ENCODE data around the gene PCNX2.

Gene PCNX2

DNA sequence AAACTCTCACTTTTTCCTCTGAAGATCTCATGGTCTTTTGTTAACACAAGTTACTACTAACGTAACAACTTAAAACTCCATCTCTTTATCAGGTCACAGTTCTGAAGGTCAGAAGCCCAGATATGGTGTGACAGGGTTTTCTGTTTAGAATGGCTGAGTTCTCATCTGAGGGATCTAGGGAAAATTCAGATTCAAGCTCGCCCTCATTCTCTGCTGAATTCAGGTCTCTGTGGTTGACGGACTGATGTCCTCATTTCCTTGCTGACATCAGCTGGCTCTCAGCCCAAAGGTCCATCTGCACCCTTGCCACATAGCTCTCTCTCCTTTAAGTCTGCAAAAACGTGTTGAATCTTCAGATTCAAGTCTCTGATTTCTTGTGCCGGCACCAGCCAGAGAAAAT, 351.2 kb downstream of the PCNX2 start:
- no peak for TF ChIP-seq ZNF274 (IDR thresholded peaks at IDR 0.05; ENCODE audit: low read depth, low read length)
- H3K4me3 ChIP-seq (ENCODE audit: low read length): no peak overlapping the region

DNA sequence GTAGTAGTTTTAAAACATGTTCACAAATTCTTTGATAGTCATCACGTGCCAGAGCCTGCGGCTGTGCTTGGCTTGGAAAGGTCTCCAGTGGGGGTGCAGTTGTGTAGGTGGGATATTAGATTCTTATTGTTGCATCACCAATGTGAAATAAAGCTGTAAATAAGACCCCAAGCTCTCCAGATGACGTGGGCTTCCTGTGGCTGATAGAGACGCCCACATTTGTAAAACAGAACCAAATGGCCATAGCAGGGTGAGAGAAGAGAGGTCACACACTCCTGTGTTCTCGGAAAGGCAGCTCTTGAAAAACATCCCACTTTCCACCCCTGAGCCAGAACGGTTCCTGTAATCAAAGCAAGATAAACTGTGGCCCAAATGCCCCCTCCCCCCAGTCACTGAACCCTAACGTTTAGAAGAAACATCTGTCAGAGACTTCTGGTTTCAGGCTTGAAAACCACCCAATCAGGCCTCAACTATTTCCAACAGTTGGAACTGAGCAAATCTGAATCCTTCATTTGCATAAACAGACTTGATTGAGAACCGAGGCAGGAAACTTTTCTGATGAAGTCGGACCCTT, 351.8 kb downstream of the PCNX2 start:
- TF ChIP-seq ZNF274 (IDR thresholded peaks at IDR 0.05; ENCODE audit: low read depth, low read length): no peak
- H3K4me3 ChIP-seq (ENCODE audit: low read length): no peak overlapping the region

DNA sequence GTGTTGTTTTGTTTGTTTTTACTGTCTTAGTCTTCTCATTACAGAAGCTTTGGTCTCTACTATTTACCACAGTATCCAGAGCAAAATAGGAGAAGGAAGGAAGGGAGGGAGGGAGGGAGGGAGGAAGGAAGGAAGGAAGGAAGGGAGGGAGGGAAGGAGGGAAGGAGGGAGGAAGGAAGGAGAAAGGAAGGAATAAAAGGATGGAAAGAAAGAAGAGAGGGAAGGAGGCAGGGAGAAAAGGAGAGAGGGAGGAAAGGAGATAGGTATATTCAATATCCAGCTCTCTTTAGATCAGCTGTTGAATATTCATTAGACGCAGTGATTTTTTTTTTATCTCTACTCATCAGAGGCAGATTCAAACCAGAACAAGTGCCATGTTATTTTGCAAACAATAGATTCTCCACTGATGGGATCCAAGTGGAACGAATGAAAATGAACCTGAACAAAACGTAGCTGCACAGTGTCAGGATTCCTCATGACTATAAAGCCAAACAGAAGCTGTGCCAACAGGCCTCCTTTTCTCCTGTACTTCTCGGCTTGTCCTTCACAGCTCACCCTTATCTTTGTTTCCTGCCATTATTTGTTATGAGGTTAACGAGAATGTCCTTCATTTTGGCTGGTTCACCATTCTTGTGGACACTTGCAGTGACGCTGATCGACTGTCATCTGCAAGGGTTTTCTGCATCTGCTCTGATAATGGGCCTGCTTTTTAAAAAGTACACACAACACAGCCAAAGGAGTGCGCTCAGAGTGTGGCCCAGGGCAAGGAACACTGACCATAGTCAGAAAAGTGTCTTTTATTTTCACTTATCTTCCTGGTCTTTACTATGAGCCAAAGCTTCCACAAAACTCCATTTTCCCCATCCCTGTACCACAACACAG, 352.9 kb downstream of the PCNX2 start:
- no peak for TF ChIP-seq ZNF274 (IDR thresholded peaks at IDR 0.05; ENCODE audit: low read depth, low read length)
- no peak overlapping the region for H3K4me3 ChIP-seq (ENCODE audit: low read length)

- no peak overlapping the region for H3K4me3 ChIP-seq (ENCODE audit: low read length)
- no peak for TF ChIP-seq ZNF274 (IDR thresholded peaks at IDR 0.05; ENCODE audit: low read depth, low read length)
These were observed 355.3 kb downstream of the PCNX2 start for GRCh38 chr1:232940262-232940661.

DNA sequence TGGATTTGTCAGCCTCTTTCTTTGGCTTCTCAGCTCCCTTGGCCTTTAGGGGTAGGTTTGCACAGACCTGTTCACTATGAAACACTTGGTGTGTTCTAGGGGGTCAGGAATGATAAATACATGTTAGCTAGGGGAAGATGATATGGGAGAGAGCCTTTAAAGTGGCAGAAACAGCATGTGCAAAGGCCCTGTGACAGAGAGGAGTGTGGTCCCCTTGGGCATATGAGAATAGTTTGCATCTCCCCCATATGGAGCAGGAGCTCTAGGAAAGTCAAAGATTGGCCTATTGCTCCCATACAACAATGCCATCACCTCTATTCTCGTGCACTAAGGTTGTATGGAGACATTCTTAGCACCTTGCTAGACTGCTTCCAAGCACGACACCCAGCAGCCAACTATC, 355.8 kb downstream of the PCNX2 start:
- TF ChIP-seq ZNF274 (IDR thresholded peaks at IDR 0.05; ENCODE audit: low read depth, low read length): no peak
- H3K4me3 ChIP-seq (ENCODE audit: low read length): no peak overlapping the region

- TF ChIP-seq ZNF274 (IDR thresholded peaks at IDR 0.05; ENCODE audit: low read depth, low read length): no peak
- H3K4me3 ChIP-seq (ENCODE audit: low read length): no peak overlapping the region
These were observed 356.6 kb downstream of the PCNX2 start for GRCh38 chr1:232938926-232939325.

DNA sequence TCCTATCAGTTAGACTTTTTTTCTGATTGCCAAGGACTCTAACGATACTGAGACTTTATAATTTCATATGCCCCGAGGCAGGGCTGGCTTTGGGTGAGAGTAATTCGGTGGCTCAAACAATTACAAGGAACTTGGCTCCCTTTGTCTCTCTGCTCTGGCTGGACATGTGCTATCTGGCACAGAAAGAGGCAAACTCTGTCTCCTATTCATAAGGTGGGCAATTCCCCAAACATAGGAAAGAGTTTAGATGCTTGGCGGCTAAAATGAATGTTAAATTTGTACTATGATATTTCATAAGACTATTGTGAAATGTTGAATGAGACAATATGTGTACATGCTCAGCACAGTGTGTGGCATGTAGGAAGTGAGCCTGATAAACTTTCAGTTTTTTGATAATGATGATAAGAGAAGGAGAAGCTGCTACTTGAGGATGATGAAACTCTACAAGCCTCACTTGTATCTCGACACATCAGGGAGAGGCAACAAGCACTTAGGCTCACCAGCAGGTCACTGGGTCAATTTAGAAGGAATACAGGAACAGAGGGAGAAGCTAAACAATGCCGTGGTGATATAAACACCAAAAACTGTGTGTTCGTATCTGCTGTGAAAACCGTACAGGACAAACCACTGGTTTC, 357.7 kb downstream of the PCNX2 start:
- no peak for TF ChIP-seq ZNF274 (IDR thresholded peaks at IDR 0.05; ENCODE audit: low read depth, low read length)

GRCh38 chr1:232936941-232937340, 358.6 kb downstream of the PCNX2 start:
- no peak for TF ChIP-seq ZNF274 (IDR thresholded peaks at IDR 0.05; ENCODE audit: low read depth, low read length)
- no peak overlapping the region for H3K4me3 ChIP-seq (ENCODE audit: low read length)

More for the DNA sequence above, 357.7 kb downstream of the PCNX2 start:
- no peak overlapping the region for H3K4me3 ChIP-seq (ENCODE audit: low read length)

Data from GM08714 (cell line).